Measurements from ENCODE around the gene AMELY. TPM values are rescaled to one million over a fixed set of nuclear protein-coding genes. Genes with fewer than 3 reads are reported as not detected.

AMELY gene
- total and polyA plus RNA-seq, 2 donors (not counting 1 experiment from before 2014, with no cell fraction given), result not detected

DNA sequence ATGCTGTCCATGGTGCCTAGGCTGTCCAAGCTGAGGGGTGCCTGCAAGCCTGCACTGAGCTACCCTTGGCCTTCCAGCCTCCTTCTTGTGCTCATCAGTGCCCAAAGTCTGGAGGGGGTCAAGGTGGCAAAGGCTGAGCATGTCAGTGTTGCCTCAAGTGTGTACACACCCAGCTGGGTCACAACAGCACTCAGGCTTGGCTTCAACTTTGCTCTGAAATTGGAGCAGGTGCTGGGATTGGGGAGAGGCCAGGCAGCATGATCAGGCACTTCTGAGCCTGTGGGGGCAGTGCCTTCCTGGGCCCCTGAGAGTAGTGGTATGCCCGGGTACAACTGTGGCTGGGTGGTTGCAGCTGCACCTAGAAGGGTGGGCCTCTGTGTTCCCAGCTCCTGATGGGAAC lies 17.7 kb upstream of the AMELY start:
- no peak overlapping the region for H2AFZ ChIP-seq (ENCODE audit: low read length)
- H3K4me3 ChIP-seq (replicated peaks in 1 of 4; ENCODE audit: control extremely low read depth in 1 of 4, insufficient read depth in 1 of 4, low read depth in 3 of 4, low read length in 4 of 4), result no peak overlapping the region
- H3K36me3 ChIP-seq (ENCODE audit: control insufficient read depth, insufficient read depth, low read length), result no peaks in the 10 kb centered on the region
- H3K9me3 ChIP-seq (ENCODE audit: control insufficient read depth, insufficient read depth, low read depth, low read length), result no peaks in the 10 kb centered on the region
- no peak overlapping the region for H3K9ac ChIP-seq (ENCODE audit: insufficient read depth, low read length)
- no peaks in the 10 kb centered on the region for H3K27me3 ChIP-seq (ENCODE audit: control insufficient read depth, insufficient read depth, low read length)
- H4K20me1 ChIP-seq (ENCODE audit: control insufficient read depth, extremely low read depth, insufficient read depth, low read length), result no peaks in the 10 kb centered on the region
- H3K79me2 ChIP-seq (ENCODE audit: control insufficient read depth, insufficient read depth, low read length), result no peaks in the 10 kb centered on the region
- H3K4me1 ChIP-seq (ENCODE audit: control insufficient read depth, extremely low read depth, insufficient read depth, low read length), result no peaks in the 10 kb centered on the region
- H3K4me2 ChIP-seq (ENCODE audit: extremely low read depth, insufficient read depth, low read length), result no peak overlapping the region
- DNase-seq (ENCODE audit: low read depth in 2 of 2), result no peak
- no peak overlapping the region for H3K27ac ChIP-seq (ENCODE audit: insufficient read depth, low read length)
- TF ChIP-seq EZH2 (IDR thresholded peaks at IDR 0.05; ENCODE audit: low read length, missing control alignments), result no peak
- TF ChIP-seq, protein P1, sequence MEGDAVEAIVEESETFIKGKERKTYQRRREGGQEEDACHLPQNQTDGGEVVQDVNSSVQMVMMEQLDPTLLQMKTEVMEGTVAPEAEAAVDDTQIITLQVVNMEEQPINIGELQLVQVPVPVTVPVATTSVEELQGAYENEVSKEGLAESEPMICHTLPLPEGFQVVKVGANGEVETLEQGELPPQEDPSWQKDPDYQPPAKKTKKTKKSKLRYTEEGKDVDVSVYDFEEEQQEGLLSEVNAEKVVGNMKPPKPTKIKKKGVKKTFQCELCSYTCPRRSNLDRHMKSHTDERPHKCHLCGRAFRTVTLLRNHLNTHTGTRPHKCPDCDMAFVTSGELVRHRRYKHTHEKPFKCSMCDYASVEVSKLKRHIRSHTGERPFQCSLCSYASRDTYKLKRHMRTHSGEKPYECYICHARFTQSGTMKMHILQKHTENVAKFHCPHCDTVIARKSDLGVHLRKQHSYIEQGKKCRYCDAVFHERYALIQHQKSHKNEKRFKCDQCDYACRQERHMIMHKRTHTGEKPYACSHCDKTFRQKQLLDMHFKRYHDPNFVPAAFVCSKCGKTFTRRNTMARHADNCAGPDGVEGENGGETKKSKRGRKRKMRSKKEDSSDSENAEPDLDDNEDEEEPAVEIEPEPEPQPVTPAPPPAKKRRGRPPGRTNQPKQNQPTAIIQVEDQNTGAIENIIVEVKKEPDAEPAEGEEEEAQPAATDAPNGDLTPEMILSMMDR (conservative IDR thresholded peaks at IDR 0.05 in 1 of 2, IDR thresholded peaks at IDR 0.05 in 1 of 2; ENCODE audit: low read depth in 1 of 2, low read length in 2 of 2), result no peak

DNA sequence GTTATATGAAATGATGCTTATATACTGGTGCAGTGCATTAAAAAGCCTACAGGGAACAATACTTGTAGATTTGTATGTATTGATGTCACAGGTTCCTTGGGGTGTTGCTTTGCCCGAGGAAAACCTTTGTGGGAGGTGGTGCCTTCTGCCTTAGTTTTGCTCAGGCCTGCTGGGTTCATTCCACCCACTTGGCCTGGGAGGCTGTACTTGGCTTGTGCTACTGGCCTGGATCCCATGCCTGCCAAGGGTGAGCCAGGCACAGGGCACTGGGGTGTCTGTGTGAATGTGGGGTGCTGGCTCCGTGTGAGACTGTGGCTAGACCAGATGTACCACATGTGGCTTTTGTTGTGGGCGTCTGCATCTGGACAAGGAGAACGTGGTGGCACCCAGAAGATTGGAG lies 16.7 kb upstream of the AMELY start:
- H3K4me1 ChIP-seq (ENCODE audit: control insufficient read depth, extremely low read depth, insufficient read depth, low read length), result no peaks in the 10 kb centered on the region

DNA sequence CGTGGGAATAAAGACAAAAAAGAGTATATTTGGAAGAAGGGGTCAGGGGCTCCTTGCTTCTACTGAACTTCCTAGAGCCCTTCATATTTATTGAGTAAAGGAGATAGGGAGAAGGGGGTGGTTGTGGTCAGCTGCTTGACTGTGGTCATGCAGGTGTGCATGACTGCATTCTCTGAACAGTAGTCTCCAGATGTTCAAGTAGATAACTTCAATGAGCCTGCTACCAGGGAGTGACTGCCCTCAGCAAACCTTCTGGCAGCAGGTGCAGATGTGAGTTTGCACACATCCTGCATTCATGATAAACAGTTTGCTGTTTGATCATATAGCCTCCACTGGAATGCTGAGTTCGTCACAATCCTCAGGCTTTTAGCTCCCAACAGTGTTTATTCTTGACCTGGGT lies 9.5 kb upstream of the AMELY start:
- no peak overlapping the region for H3K4me3 ChIP-seq (replicated peaks in 1 of 4; ENCODE audit: control extremely low read depth in 1 of 4, insufficient read depth in 1 of 4, low read depth in 3 of 4, low read length in 4 of 4)
- H3K4me2 ChIP-seq (ENCODE audit: extremely low read depth, insufficient read depth, low read length), result no peak overlapping the region
- no peaks in the 10 kb centered on the region for H3K36me3 ChIP-seq (ENCODE audit: control insufficient read depth, insufficient read depth, low read length)
- no peak overlapping the region for H3K9ac ChIP-seq (ENCODE audit: insufficient read depth, low read length)
- no peak for DNase-seq (ENCODE audit: low read depth in 2 of 2)
- TF ChIP-seq EZH2 (IDR thresholded peaks at IDR 0.05; ENCODE audit: low read length, missing control alignments), result no peak
- TF ChIP-seq, protein P1 (conservative IDR thresholded peaks at IDR 0.05 in 1 of 2, IDR thresholded peaks at IDR 0.05 in 1 of 2; ENCODE audit: low read depth in 1 of 2, low read length in 2 of 2), result no peak
- no peaks in the 10 kb centered on the region for H3K9me3 ChIP-seq (ENCODE audit: control insufficient read depth, insufficient read depth, low read depth, low read length)
- no peaks in the 10 kb centered on the region for H3K79me2 ChIP-seq (ENCODE audit: control insufficient read depth, insufficient read depth, low read length)
- H2AFZ ChIP-seq (ENCODE audit: low read length), result no peak overlapping the region
- no peaks in the 10 kb centered on the region for H4K20me1 ChIP-seq (ENCODE audit: control insufficient read depth, extremely low read depth, insufficient read depth, low read length)
- H3K27me3 ChIP-seq (ENCODE audit: control insufficient read depth, insufficient read depth, low read length), result no peaks in the 10 kb centered on the region
- no peak overlapping the region for H3K27ac ChIP-seq (ENCODE audit: insufficient read depth, low read length)
- H3K4me1 ChIP-seq (ENCODE audit: control insufficient read depth, extremely low read depth, insufficient read depth, low read length), result no peaks in the 10 kb centered on the region

More for the DNA sequence above, 16.7 kb upstream of the AMELY start:
- Histone ChIP-seq H3K9me3 (ENCODE audit: control insufficient read depth, insufficient read depth, low read depth, low read length) (no peaks in the 10 kb centered on the region), H2AFZ (ENCODE audit: low read length) (no peak overlapping the region), H4K20me1 (ENCODE audit: control insufficient read depth, extremely low read depth, insufficient read depth, low read length) (no peaks in the 10 kb centered on the region), H3K4me3 (replicated peaks in 1 of 4; ENCODE audit: control extremely low read depth in 1 of 4, insufficient read depth in 1 of 4, low read depth in 3 of 4, low read length in 4 of 4) (no peak overlapping the region), H3K4me2 (ENCODE audit: extremely low read depth, insufficient read depth, low read length) (no peak overlapping the region), H3K9ac (ENCODE audit: insufficient read depth, low read length) (no peak overlapping the region), H3K27ac (ENCODE audit: insufficient read depth, low read length) (no peak overlapping the region), H3K27me3 (ENCODE audit: control insufficient read depth, insufficient read depth, low read length) (no peaks in the 10 kb centered on the region), H3K36me3 (ENCODE audit: control insufficient read depth, insufficient read depth, low read length) (no peaks in the 10 kb centered on the region), H3K79me2 (ENCODE audit: control insufficient read depth, insufficient read depth, low read length) (no peaks in the 10 kb centered on the region)
- TF ChIP-seq EZH2 (IDR thresholded peaks at IDR 0.05; ENCODE audit: low read length, missing control alignments), result no peak
- TF ChIP-seq, protein P1 (conservative IDR thresholded peaks at IDR 0.05 in 1 of 2, IDR thresholded peaks at IDR 0.05 in 1 of 2; ENCODE audit: low read depth in 1 of 2, low read length in 2 of 2), result no peak
- no peak for DNase-seq (ENCODE audit: low read depth in 2 of 2)

Measured in fibroblast of lung (primary cell).